ENCODE measurements around the gene TGFB1.
A peak's percentile ranks its signal among the peaks of the same experiment; 100 is the strongest.

The TGFB1 gene

GRCh38 chr19:41332000-41332399, 21.7 kb downstream of the TGFB1 start:
- in situ Hi-C loops (cut with HindIII; ENCODE audit: low sequenced_read_pairs), result no loop called here
- DNase-seq (ENCODE audit: low read depth, low spot score), result no peak

GRCh38 chr19:41330946-41331678, 22.6 kb downstream of the TGFB1 start:
- no peak for DNase-seq (ENCODE audit: low read depth, low spot score)
- in situ Hi-C loops (cut with HindIII; ENCODE audit: low sequenced_read_pairs), result no loop called here
- H3K4me3 ChIP-seq (ENCODE audit: low read depth, low read length), result no peak overlapping the region
- no peak for TF ChIP-seq CTCF (IDR thresholded peaks at IDR 0.05; ENCODE audit: low read depth, low read length)

More at GRCh38 chr19:41332000-41332399, 21.7 kb downstream of the TGFB1 start:
- no peak for TF ChIP-seq CTCF (IDR thresholded peaks at IDR 0.05; ENCODE audit: low read depth, low read length)
- no peak overlapping the region for H3K4me3 ChIP-seq (ENCODE audit: low read depth, low read length)

- TF ChIP-seq CTCF (IDR thresholded peaks at IDR 0.05; ENCODE audit: low read depth, low read length), result no peak
- H3K4me3 ChIP-seq (ENCODE audit: low read depth, low read length), result no peak overlapping the region
- in situ Hi-C loops (cut with HindIII; ENCODE audit: low sequenced_read_pairs), result no loop called here
- no peak for DNase-seq (ENCODE audit: low read depth, low spot score)
Measured at GRCh38 chr19:41330481-41330880, 23.2 kb downstream of the TGFB1 start.

GRCh38 chr19:41328842-41329225, 24.9 kb downstream of the TGFB1 start:
- no peak overlapping the region for H3K4me3 ChIP-seq (ENCODE audit: low read depth, low read length)
- no peak for TF ChIP-seq CTCF (IDR thresholded peaks at IDR 0.05; ENCODE audit: low read depth, low read length)
- in situ Hi-C loops (cut with HindIII; ENCODE audit: low sequenced_read_pairs), result no loop called here
- no peak for DNase-seq (ENCODE audit: low read depth, low spot score)

- no peak for TF ChIP-seq CTCF (IDR thresholded peaks at IDR 0.05; ENCODE audit: low read depth, low read length)
- in situ Hi-C loops (cut with HindIII; ENCODE audit: low sequenced_read_pairs), result no loop called here
- no peak overlapping the region for H3K4me3 ChIP-seq (ENCODE audit: low read depth, low read length)
- peak; percentile 35 for DNase-seq (ENCODE audit: low read depth, low spot score)
Measured at GRCh38 chr19:41328157-41328841, 25.4 kb downstream of the TGFB1 start.

GRCh38 chr19:41327576-41328156, 26.1 kb downstream of the TGFB1 start:
- no peak overlapping the region for H3K4me3 ChIP-seq (ENCODE audit: low read depth, low read length)
- in situ Hi-C loops (cut with HindIII; ENCODE audit: low sequenced_read_pairs), result no loop called here
- DNase-seq (ENCODE audit: low read depth, low spot score), result peak; percentile 58
- TF ChIP-seq CTCF (IDR thresholded peaks at IDR 0.05; ENCODE audit: low read depth, low read length), result no peak

Data from astrocyte of the spinal cord (primary cell).